HepG2 (cell line): ENCODE measurements around the gene RXYLT1. TPM values are rescaled to one million over a fixed set of nuclear protein-coding genes. Genes with fewer than 3 reads are reported as not detected.

Experiments
- ATF6 ChIP-seq: sonication (generic); formaldehyde crosslinking; conservative IDR thresholded peaks from 2 replicates; pipeline ENCODE4 v1.4.0; 2020; ENCODE audit warnings: missing genetic modification reagents
- CBX5 ChIP-seq: sonication (generic); formaldehyde crosslinking; IDR thresholded peaks from 2 replicates; pipeline ENCODE4 v1.4.0; 2020; ENCODE audit warnings: missing genetic modification reagents, borderline replicate concordance
- FUBP1 ChIP-seq: sonication (generic); formaldehyde crosslinking; IDR thresholded peaks from 2 replicates; pipeline ENCODE4 v1.5.1; 2020; ENCODE audit warnings: missing genetic modification reagents, mild to moderate bottlenecking, borderline replicate concordance
- HOMEZ ChIP-seq: IDR thresholded peaks from 2 replicates; pipeline ENCODE4 v1.6.1; 2016; ENCODE audit warnings: low read depth
- MED8 ChIP-seq: sonication (generic); formaldehyde crosslinking; IDR thresholded peaks from 2 replicates; pipeline ENCODE4 v1.8.1; 2023; ENCODE audit warnings: mild to moderate bottlenecking, missing genetic modification reagents; ENCODE audit not compliant: insufficient replicate concordance
- NR2F6 ChIP-seq, 2 experiments: IDR thresholded peaks; 2 replicates each; pipeline ENCODE4 v1.6.1; 2016; ENCODE audit warnings: antibody characterized with exemption in 1 of 2, mild to moderate bottlenecking in 1 of 2
- NR3C1 ChIP-seq: sonication (generic); formaldehyde crosslinking; IDR thresholded peaks from 2 replicates; pipeline ENCODE4 v1.4.0; 2020; ENCODE audit warnings: missing genetic modification reagents
- PRDM15 ChIP-seq: sonication (generic); formaldehyde crosslinking; IDR thresholded peaks from 2 replicates; pipeline ENCODE4 v1.4.0; 2020; ENCODE audit warnings: missing genetic modification reagents
- PREB ChIP-seq: sonication (generic); formaldehyde crosslinking; IDR thresholded peaks from 2 replicates; pipeline ENCODE4 v1.4.0; 2020; ENCODE audit warnings: missing genetic modification reagents
- SALL2 ChIP-seq: sonication (generic); formaldehyde crosslinking; IDR thresholded peaks from 2 replicates; pipeline ENCODE4 v1.8.1; 2023; ENCODE audit warnings: mild to moderate bottlenecking, missing genetic modification reagents, inconsistent platforms
- U2AF2 ChIP-seq: fragments of 200-400 bp; formaldehyde crosslinking; IDR thresholded peaks from 2 replicates; pipeline ENCODE4 v1.6.1; 2017; ENCODE audit warnings: low read depth, mild to moderate bottlenecking, low read length
- YY1 ChIP-seq: IDR thresholded peaks from 2 replicates; pipeline ENCODE4 v1.6.1; 2011; ENCODE audit warnings: low read length, low read depth, moderate library complexity, mild to moderate bottlenecking; ENCODE audit not compliant: insufficient read depth, insufficient replicate concordance
- ZGPAT ChIP-seq: IDR thresholded peaks from 2 replicates; pipeline ENCODE4 v1.6.1; 2016; ENCODE audit warnings: mild to moderate bottlenecking
- ZNF547 ChIP-seq: sonication (generic); formaldehyde crosslinking; IDR thresholded peaks from 2 replicates; pipeline ENCODE4 v1.5.1; 2020; ENCODE audit warnings: mild to moderate bottlenecking, missing genetic modification reagents
- ZNF788 ChIP-seq: sonication (generic); formaldehyde crosslinking; IDR thresholded peaks from 2 replicates; pipeline ENCODE4 v1.5.0; 2020; ENCODE audit warnings: mild to moderate bottlenecking, missing genetic modification reagents, borderline replicate concordance
- polyA plus RNA-seq, 8 experiments: library from polyadenylated mRNA; depleted of rRNA in 3 of 8; stranded (reverse) in 7 of 8; unstranded in 1 of 8; fragments of >200 nt; fragmentation: Illumina TruSeq in 4 of 8; extraction: Trizol in 4 of 8; gene quantifications; 2 replicates each; pipeline versions ENCODE4 v1.2.1 to v1.2.3, GENCODE V29; 2011 to 2016; ENCODE audit warnings: low read depth in 4 of 8, missing spikeins in 1 of 8, mixed read lengths in 1 of 8; ENCODE audit not compliant: insufficient read depth in 1 of 8
- total RNA-seq, 5 experiments: library from RNA; depleted of rRNA; stranded (reverse); fragments of >200 nt; fragmentation: Illumina TruSeq; extraction: Trizol; gene quantifications; 2 replicates each; pipeline ENCODE4 v1.2.3, GENCODE V29; 2016; ENCODE audit warnings: low read depth in 1 of 5

The RXYLT1 gene
- total and polyA plus RNA-seq, 2 of the 13 experiments (the other 11 are each of a cell fraction or from before 2014, with no cell fraction given): 8.3 to 15.5 TPM

- TF ChIP-seq ATF6: no peak
- no peak for TF ChIP-seq SALL2 (CRISPR knock-in tag)
- no peak; the same call in 1 of the 2 replicates for TF ChIP-seq ZNF788 (CRISPR knock-in tag)
- TF ChIP-seq HOMEZ (CRISPR knock-in tag): no peak
- peak; percentile 61 for TF ChIP-seq YY1
- no peak for TF ChIP-seq NR2F6 (IDR thresholded peaks at IDR 0.05)
- TF ChIP-seq NR2F6 (CRISPR knock-in tag; IDR thresholded peaks at IDR 0.05): no peak
- TF ChIP-seq FUBP1: no peak
- no peak for TF ChIP-seq U2AF2
- peak; percentile 66; the same call in 1 of the 2 replicates for TF ChIP-seq PRDM15 (CRISPR knock-in tag)
- TF ChIP-seq CBX5 (CRISPR knock-in tag): no peak
- TF ChIP-seq NR3C1: no peak
- no peak for TF ChIP-seq PREB (CRISPR knock-in tag)
- peak; percentile 68; the same call in 1 of the 2 replicates for TF ChIP-seq ZNF547 (CRISPR knock-in tag)
- peak; percentile 36 for TF ChIP-seq MED8 (CRISPR knock-in tag)
- peak; percentile 58; the same call in 1 of the 2 replicates for TF ChIP-seq ZGPAT (CRISPR knock-in tag)
Measured at GRCh38 chr12:63779498-63780481, at the start of gene RXYLT1 (continued).
